Activated CD4-positive, CD25-positive, alpha-beta regulatory T cell (primary cell): ENCODE results near the gene SLC2A13.
"Not testable (repeated sequence)": the region's sequence is repeated elsewhere in the genome, so short reads cannot be mapped to it uniquely, and the experiment has no call there.

Source experiments
- DNase-seq, 4 experiments: peaks; one replicate each; lab custom pipeline; 2025; lab: John Stamatoyannopoulos, UW

Gene SLC2A13

GRCh38 chr12:39752482-39753137 is 353.3 kb downstream of the SLC2A13 start:
- no peak for DNase-seq

- DNase-seq: not testable (repeated sequence)
Observed at GRCh38 chr12:39746151-39746550, 359.7 kb downstream of the SLC2A13 start.

- DNase-seq: no peak
Observed at GRCh38 chr12:39743655-39744054, 362.2 kb downstream of the SLC2A13 start.

GRCh38 chr12:39736406-39736805 is 369.5 kb downstream of the SLC2A13 start:
- DNase-seq: no peak

- no peak for DNase-seq
Observed at GRCh38 chr12:39723831-39724230, 382.1 kb downstream of the SLC2A13 start.

GRCh38 chr12:39722504-39722903 is 383.4 kb downstream of the SLC2A13 start:
- DNase-seq: no peak

GRCh38 chr12:39713552-39713951 is 392.3 kb downstream of the SLC2A13 start:
- DNase-seq: no peak

- no peak for DNase-seq
Observed at GRCh38 chr12:39712334-39712733, 393.5 kb downstream of the SLC2A13 start.
